Measurements from ENCODE around the gene TMEM45B. TPM values are rescaled to one million over a fixed set of nuclear protein-coding genes. Genes with fewer than 3 reads are reported as not detected.

Gene TMEM45B
- total RNA-seq (not detected), polyA plus RNA-seq (under 1 TPM in 2 of 3 donors, not detected in 1; 0.05 to 0.09 TPM)
- long read RNA-seq, donor 1 = 0 reads
- long read RNA-seq, donor 2 = 0 reads

GRCh38 chr11:129815596-129816461 is at the start of gene TMEM45B:
TSS of gene TMEM45B (plus strand) at chr11:129815848. CDS start at chr11:129852483, 36,635 bp downstream.
- DNase-seq = no peak
- Histone ChIP-seq H3K27ac (no peak within 1 kb of the TSS), H3K27me3 (ENCODE audit: insufficient read depth in 3 of 3, low read length in 2 of 3) (peaks cover 0 to 20% (median 14%) of the 10 kb centered on the region in 3 donors), H3K36me3 (ENCODE audit: insufficient read depth in 1 of 2, low read depth in 1 of 2) (no peaks in the 10 kb centered on the region), H3K4me1 (no peaks in the 10 kb centered on the region), H3K9me3 (no peaks in the 10 kb centered on the region), H3K4me3 (no peak within 1 kb of the TSS)
- intact Hi-C loops (cut with DNase I) = no loop called here
- TF ChIP-seq, protein P1, sequence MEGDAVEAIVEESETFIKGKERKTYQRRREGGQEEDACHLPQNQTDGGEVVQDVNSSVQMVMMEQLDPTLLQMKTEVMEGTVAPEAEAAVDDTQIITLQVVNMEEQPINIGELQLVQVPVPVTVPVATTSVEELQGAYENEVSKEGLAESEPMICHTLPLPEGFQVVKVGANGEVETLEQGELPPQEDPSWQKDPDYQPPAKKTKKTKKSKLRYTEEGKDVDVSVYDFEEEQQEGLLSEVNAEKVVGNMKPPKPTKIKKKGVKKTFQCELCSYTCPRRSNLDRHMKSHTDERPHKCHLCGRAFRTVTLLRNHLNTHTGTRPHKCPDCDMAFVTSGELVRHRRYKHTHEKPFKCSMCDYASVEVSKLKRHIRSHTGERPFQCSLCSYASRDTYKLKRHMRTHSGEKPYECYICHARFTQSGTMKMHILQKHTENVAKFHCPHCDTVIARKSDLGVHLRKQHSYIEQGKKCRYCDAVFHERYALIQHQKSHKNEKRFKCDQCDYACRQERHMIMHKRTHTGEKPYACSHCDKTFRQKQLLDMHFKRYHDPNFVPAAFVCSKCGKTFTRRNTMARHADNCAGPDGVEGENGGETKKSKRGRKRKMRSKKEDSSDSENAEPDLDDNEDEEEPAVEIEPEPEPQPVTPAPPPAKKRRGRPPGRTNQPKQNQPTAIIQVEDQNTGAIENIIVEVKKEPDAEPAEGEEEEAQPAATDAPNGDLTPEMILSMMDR (IDR thresholded peaks at IDR 0.05) = no peak
- no peak for ATAC-seq
- WGBS, 3 donors = 0 to 2% (median 1%) methylated on average over 50 to 68 of the region's 68 CpGs

DNA sequence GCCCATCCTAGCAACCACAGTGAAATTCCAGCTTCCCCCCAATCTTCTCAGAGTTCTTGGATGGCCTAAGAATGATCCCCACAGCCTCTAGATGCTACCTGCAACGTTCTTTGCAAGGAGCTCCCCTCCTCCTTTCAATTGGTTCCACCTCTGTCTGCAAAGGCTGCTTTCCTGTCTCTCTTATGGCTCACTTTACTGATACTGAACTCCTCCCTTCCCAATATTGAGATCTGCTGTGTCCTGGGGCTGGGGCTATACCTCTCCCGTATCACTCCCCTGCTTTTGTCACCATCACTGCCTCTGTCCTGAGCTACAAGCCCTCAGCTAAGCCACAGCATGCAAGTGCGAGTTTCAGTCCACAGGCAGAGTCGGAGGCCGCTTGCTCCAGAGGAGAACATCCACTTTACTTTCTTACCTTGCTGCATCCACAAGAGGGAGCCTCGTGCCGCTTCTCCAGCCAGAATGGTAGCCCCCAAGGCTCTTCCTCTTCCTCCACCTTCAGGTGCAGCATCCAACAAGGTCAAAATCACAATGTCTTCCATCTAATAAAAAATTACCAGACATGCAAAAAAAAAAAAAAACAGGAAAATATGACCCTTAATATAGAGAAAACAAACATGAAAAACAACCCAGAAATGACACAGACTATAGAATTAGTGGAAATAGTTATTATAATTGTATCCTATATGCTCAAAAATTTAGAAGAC is 48.6 kb upstream of the TMEM45B start:
- no peaks in the 10 kb centered on the region for H3K4me1 ChIP-seq
- DNase-seq (no peak), ATAC-seq (no peak)
- intact Hi-C loops (cut with DNase I) = no loop called here
- no peak overlapping the region for H3K27ac ChIP-seq
- WGBS, 3 donors = 10 to 20% (median 17%) methylated on average over 7 of the region's 7 CpGs
- H3K36me3 ChIP-seq (ENCODE audit: insufficient read depth in 1 of 2, low read depth in 1 of 2) = no peaks in the 10 kb centered on the region
- peaks cover 6% of the 10 kb centered on the region for H3K9me3 ChIP-seq
- TF ChIP-seq, protein P1 (IDR thresholded peaks at IDR 0.05) = no peak
- H3K4me3 ChIP-seq = no peak overlapping the region
- H3K27me3 ChIP-seq (ENCODE audit: insufficient read depth in 3 of 3, low read length in 2 of 3) = peaks cover 0 to 2% (median 0%) of the 10 kb centered on the region in 3 donors

DNA sequence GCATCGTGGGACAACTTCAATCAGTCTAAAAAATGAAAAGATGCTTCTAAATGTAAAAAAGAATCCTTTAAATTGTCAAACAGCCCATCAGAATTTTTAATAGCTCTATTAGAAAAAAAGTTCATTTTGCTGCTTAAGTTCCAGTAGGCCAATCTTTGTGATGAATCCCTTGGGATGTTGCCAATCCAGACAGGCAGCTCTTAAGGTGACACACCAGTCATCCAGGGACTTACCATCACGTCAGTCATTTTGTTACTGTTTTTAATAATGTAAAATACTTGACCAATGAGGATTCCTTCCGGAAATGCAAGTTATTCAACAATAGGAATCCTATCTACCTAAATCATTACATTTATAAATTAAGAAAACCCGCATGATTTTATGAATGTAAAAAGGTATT is 47.8 kb upstream of the TMEM45B start:
- peaks cover 6% of the 10 kb centered on the region for H3K9me3 ChIP-seq
- no peak overlapping the region for H3K4me3 ChIP-seq
- H3K27ac ChIP-seq = no peak overlapping the region
- ATAC-seq (no peak), DNase-seq (no peak)
- intact Hi-C loops (cut with DNase I) = no loop called here
- WGBS, 3 donors = 67 to 71% (median 69%) methylated on average over 4 of the region's 4 CpGs
- H3K4me1 ChIP-seq = no peaks in the 10 kb centered on the region
- TF ChIP-seq, protein P1 (IDR thresholded peaks at IDR 0.05) = no peak
- H3K27me3 ChIP-seq (ENCODE audit: insufficient read depth in 3 of 3, low read length in 2 of 3) = peaks cover 0 to 2% (median 0%) of the 10 kb centered on the region in 3 donors
- H3K36me3 ChIP-seq (ENCODE audit: insufficient read depth in 1 of 2, low read depth in 1 of 2) = no peaks in the 10 kb centered on the region

DNA sequence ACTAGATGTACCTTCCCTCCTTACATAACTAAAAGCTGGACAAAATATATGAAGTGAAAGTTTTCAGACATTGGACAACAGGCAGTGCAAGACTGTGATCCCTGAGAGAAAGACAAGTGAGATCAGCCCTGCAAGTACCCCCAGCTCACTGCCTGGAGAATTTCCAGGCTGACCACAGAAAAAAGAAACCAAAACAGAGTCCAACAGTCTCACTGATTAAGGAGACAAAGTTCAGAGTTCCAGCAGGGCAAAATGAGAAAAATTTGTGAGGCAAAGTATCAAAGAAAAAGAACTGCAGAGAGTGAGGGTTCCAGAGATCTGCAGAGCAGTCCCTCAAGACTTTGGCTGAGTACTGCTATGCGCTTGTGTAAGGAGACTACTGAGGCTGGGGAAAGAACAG is 47.3 kb upstream of the TMEM45B start:
- Histone ChIP-seq H3K27ac (no peak overlapping the region), H3K36me3 (ENCODE audit: insufficient read depth in 1 of 2, low read depth in 1 of 2) (no peaks in the 10 kb centered on the region), H3K4me1 (no peaks in the 10 kb centered on the region), H3K9me3 (peaks cover 6% of the 10 kb centered on the region), H3K4me3 (no peak overlapping the region), H3K27me3 (ENCODE audit: insufficient read depth in 3 of 3, low read length in 2 of 3) (peaks cover 0 to 2% (median 0%) of the 10 kb centered on the region in 3 donors)
- TF ChIP-seq, protein P1 (IDR thresholded peaks at IDR 0.05) = no peak
- DNase-seq (no peak), ATAC-seq (no peak)
- WGBS, 3 donors = 77 to 89% (median 85%) methylated on average over 1 of the region's 1 CpG
- intact Hi-C loops (cut with DNase I) = no loop called here

Data from psoas muscle (tissue), 8 donors.